Esophagus muscularis mucosa (tissue), 4 donors: ENCODE data around the gene PPP1R3C. TPM values are rescaled to one million over a fixed set of nuclear protein-coding genes. Genes with fewer than 3 reads are reported as not detected.

Source experiments
- DNase-seq: peaks from one replicate; pipeline ENCODE4 v3.0.0-alpha.2; 2017; ENCODE audit errors: extremely low spot score
- H3K27ac ChIP-seq, 4 donors: fragments of 200-600 bp; sonication (generic); replicated peaks in 1 of 4; 1 replicate in 3 of 4; 2 replicates in 1 of 4; pipeline ENCODE4 v1.5.1; 2016 to 2019; ENCODE audit warnings: mild to moderate bottlenecking in 1 of 4
- H3K27me3 ChIP-seq, 4 donors: fragments of 200-600 bp; sonication (generic); one replicate each; pipeline versions ENCODE4 v1.5.1 to v1.6.0; 2016 to 2019
- H3K36me3 ChIP-seq, 4 donors: fragments of 200-600 bp; sonication (generic); one replicate each; pipeline ENCODE4 v1.5.1; 2016 to 2019
- H3K4me1 ChIP-seq, 4 donors: fragments of 200-600 bp; sonication (generic); one replicate each; pipeline ENCODE4 v1.5.1; 2016 to 2019
- H3K4me3 ChIP-seq, 4 donors: fragments of 200-600 bp; sonication (generic); 1 replicate in 2 of 4; 2 replicates in 2 of 4; pipeline ENCODE4 v1.5.1; 2016 to 2019; ENCODE audit warnings: mild to moderate bottlenecking in 4 of 4, moderate library complexity in 1 of 4
- H3K9me3 ChIP-seq, 4 donors: fragments of 200-600 bp; sonication (generic); 1 replicate in 3 of 4; 2 replicates in 1 of 4; pipeline ENCODE4 v1.5.1; 2016 to 2019
- EP300 ChIP-seq: sonication (generic); formaldehyde crosslinking; IDR thresholded peaks from one replicate; pipeline ENCODE4 v1.6.1; 2017; ENCODE audit warnings: antibody characterized with exemption
- POLR2A ChIP-seq: fragments of 450-650 bp; IDR thresholded peaks from one replicate; pipeline ENCODE4 v1.6.1; 2017; ENCODE audit warnings: antibody characterized with exemption, moderate library complexity, mild to moderate bottlenecking, low read depth
- POLR2AphosphoS5 ChIP-seq, 2 donors: sonication (generic); formaldehyde crosslinking; IDR thresholded peaks; one replicate each; pipeline ENCODE4 v1.6.1; 2017; ENCODE audit warnings: antibody characterized with exemption in 2 of 2
- WGBS: methylation state at CpG from one replicate; pipeline ENCODE4 v1.1.5; 2018; 5-methylcytosine and 5-hydroxymethylcytosine counted together
- intact Hi-C: fragments of 100-400 bp; cut with DNase I; formaldehyde crosslinking; loops from one replicate; pipeline ENCODE4 v1.15.1; 2023
- total RNA-seq, 4 donors: library from RNA; depleted of rRNA; stranded (reverse); fragments of >200 nt; gene quantifications; one replicate each; pipeline versions ENCODE4 v1.1.0 to v1.2.1, GENCODE V29; 2016
- TF ChIP-seq, protein P1 (sequence below), 3 experiments: fragments of 200-600 bp in 2 of 3; fragments of 450-650 bp in 1 of 3; sonication (generic) in 2 of 3; IDR thresholded peaks; one replicate each; pipeline ENCODE4 v1.5.1; 2017 to 2019; ENCODE audit warnings: antibody characterized with exemption in 3 of 3, mild to moderate bottlenecking in 2 of 3, moderate library complexity in 1 of 3

The PPP1R3C gene
- total RNA-seq, 4 donors from 2014 or later = 46.7 to 111 (median 87.8) TPM

DNA sequence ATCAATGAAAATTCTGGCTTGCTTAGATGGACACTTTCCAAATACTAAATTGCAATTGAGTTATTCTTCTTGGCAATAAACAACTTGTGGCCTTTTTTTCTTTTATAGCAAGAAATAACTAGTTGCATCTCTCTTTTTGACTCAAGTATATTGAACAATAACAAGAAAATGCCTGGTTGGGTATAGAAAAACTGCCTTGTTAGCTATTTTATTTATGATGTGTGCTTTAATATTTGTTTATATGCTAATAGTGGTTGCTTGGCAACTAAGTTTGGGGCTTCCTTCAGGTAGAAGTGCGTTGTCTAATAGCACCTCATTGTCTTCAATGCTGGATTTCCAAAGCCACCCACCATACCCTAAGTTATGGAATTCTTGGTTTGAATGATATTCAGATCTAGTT lies 30.1 kb upstream of the PPP1R3C start:
- H3K4me3 ChIP-seq = no peak overlapping the region
- no peaks in the 10 kb centered on the region for H3K27me3 ChIP-seq
- no peaks in the 10 kb centered on the region for H3K36me3 ChIP-seq
- DNase-seq = no peak
- H3K27ac ChIP-seq = no peak overlapping the region
- intact Hi-C loops = no loop called here
- H3K9me3 ChIP-seq = no peaks in the 10 kb centered on the region
- TF ChIP-seq POLR2A (no peak), POLR2AphosphoS5 (IDR thresholded peaks at IDR 0.05) (no peak), EP300 (no peak)
- TF ChIP-seq, protein P1, sequence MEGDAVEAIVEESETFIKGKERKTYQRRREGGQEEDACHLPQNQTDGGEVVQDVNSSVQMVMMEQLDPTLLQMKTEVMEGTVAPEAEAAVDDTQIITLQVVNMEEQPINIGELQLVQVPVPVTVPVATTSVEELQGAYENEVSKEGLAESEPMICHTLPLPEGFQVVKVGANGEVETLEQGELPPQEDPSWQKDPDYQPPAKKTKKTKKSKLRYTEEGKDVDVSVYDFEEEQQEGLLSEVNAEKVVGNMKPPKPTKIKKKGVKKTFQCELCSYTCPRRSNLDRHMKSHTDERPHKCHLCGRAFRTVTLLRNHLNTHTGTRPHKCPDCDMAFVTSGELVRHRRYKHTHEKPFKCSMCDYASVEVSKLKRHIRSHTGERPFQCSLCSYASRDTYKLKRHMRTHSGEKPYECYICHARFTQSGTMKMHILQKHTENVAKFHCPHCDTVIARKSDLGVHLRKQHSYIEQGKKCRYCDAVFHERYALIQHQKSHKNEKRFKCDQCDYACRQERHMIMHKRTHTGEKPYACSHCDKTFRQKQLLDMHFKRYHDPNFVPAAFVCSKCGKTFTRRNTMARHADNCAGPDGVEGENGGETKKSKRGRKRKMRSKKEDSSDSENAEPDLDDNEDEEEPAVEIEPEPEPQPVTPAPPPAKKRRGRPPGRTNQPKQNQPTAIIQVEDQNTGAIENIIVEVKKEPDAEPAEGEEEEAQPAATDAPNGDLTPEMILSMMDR (IDR thresholded peaks at IDR 0.05) = no peak
- 81% methylated on average over 1 of the region's 1 CpG for WGBS
- no peaks in the 10 kb centered on the region for H3K4me1 ChIP-seq

- Histone ChIP-seq H3K36me3 (no peaks in the 10 kb centered on the region), H3K4me1 (no peaks in the 10 kb centered on the region), H3K27me3 (no peaks in the 10 kb centered on the region), H3K27ac (no peak overlapping the region), H3K4me3 (no peak overlapping the region), H3K9me3 (no peaks in the 10 kb centered on the region)
- no peak for TF ChIP-seq POLR2A
- TF ChIP-seq, protein P1 (IDR thresholded peaks at IDR 0.05) = no peak
- no peak for TF ChIP-seq POLR2AphosphoS5 (IDR thresholded peaks at IDR 0.05)
- no peak for TF ChIP-seq EP300
- WGBS = 68% methylated on average over 6 of the region's 6 CpGs
- no peak for DNase-seq
- intact Hi-C loops = no loop called here
These were observed 20.5 kb upstream of the PPP1R3C start for GRCh38 chr10:91653219-91653870.

- TF ChIP-seq POLR2A = no peak
- TF ChIP-seq, protein P1 (IDR thresholded peaks at IDR 0.05) = no peak
- no peak for TF ChIP-seq EP300
- no peak for TF ChIP-seq POLR2AphosphoS5 (IDR thresholded peaks at IDR 0.05)
- no peak for DNase-seq
- Histone ChIP-seq H3K27me3 (no peaks in the 10 kb centered on the region), H3K9me3 (no peaks in the 10 kb centered on the region), H3K4me3 (no peak overlapping the region), H3K4me1 (no peaks in the 10 kb centered on the region), H3K27ac (no peak overlapping the region), H3K36me3 (no peaks in the 10 kb centered on the region)
- intact Hi-C loops = no loop called here
- 75% methylated on average over 6 of the region's 6 CpGs for WGBS
These were observed 19.5 kb upstream of the PPP1R3C start for GRCh38 chr10:91652364-91652763.

- intact Hi-C loops = no loop called here
- peak overlapping the region; percentile 34 to 69 (median 62) for H3K27ac ChIP-seq
- WGBS = 76% methylated on average over 5 of the region's 5 CpGs
These were observed 10.8 kb upstream of the PPP1R3C start for GRCh38 chr10:91643700-91644099.

More at GRCh38 chr10:91643700-91644099, 10.8 kb upstream of the PPP1R3C start:
- no peaks in the 10 kb centered on the region for H3K27me3 ChIP-seq
- peaks cover 0 to 17% (median 10%) of the 10 kb centered on the region in 4 donors for H3K4me1 ChIP-seq
- H3K9me3 ChIP-seq = peaks cover 0 to 4% (median 0%) of the 10 kb centered on the region in 4 donors
- no peaks in the 10 kb centered on the region for H3K36me3 ChIP-seq
- no peak for DNase-seq
- no peak for TF ChIP-seq EP300
- TF ChIP-seq POLR2A = no peak
- TF ChIP-seq, protein P1 (IDR thresholded peaks at IDR 0.05) = peak in 2 of 3 experiments; percentile 20 to 36
- TF ChIP-seq POLR2AphosphoS5 (IDR thresholded peaks at IDR 0.05) = no peak
- no peak overlapping the region for H3K4me3 ChIP-seq
